Measurements from ENCODE around the gene RAI1.

RAI1 gene

GRCh38 chr17:17849845-17850373 lies 168.7 kb downstream of the RAI1 start (continued):
- no peak; the same call in 1 of the 2 replicates for TF ChIP-seq ZNF398 (tag by site-specific recombination; IDR thresholded peaks at IDR 0.05)
- no peak for TF ChIP-seq ZNF530 (tag by site-specific recombination; IDR thresholded peaks at IDR 0.05; ENCODE audit: low read depth)
- TF ChIP-seq ZBTB20 (tag by site-specific recombination; IDR thresholded peaks at IDR 0.05), result no peak; the same call in 1 of the 2 replicates
- TF ChIP-seq PATZ1 (tag by site-specific recombination; IDR thresholded peaks at IDR 0.05), result peak; percentile 46; the same call in 1 of the 2 replicates
- TF ChIP-seq ZNF138 (tag by site-specific recombination; IDR thresholded peaks at IDR 0.05; ENCODE audit: borderline replicate concordance), result no peak
- no peak; the same call in 1 of the 2 replicates for TF ChIP-seq ZBTB10 (tag by site-specific recombination; IDR thresholded peaks at IDR 0.05)
- TF ChIP-seq EGR2 (tag by site-specific recombination; IDR thresholded peaks at IDR 0.05; ENCODE audit: low read depth), result no peak
- TF ChIP-seq ZNF140 (tag by site-specific recombination; IDR thresholded peaks at IDR 0.05), result no peak
- peak; percentile 67 for TF ChIP-seq MZF1 (tag by site-specific recombination; IDR thresholded peaks at IDR 0.05; ENCODE audit: borderline replicate concordance)
- 0 out of 2 replicates have a peak, but pooled peaks have one; percentile 17 for TF ChIP-seq KLF8 (tag by site-specific recombination; IDR thresholded peaks at IDR 0.05)
- TF ChIP-seq ZNF24 (tag by site-specific recombination; IDR thresholded peaks at IDR 0.05), result no peak
- TF ChIP-seq ZNF121 (tag by site-specific recombination; IDR thresholded peaks at IDR 0.05), result no peak
- no peak for TF ChIP-seq ZNF16 (tag by site-specific recombination; IDR thresholded peaks at IDR 0.05; ENCODE audit: low read depth)
- TF ChIP-seq ZNF610 (tag by site-specific recombination; IDR thresholded peaks at IDR 0.05; ENCODE audit: borderline replicate concordance), result no peak
- TF ChIP-seq ELK4 (IDR thresholded peaks at IDR 0.05; ENCODE audit: borderline replicate concordance, low read depth, low read length), result no peak
- no peak for TF ChIP-seq ZNF211 (tag by site-specific recombination; IDR thresholded peaks at IDR 0.05; ENCODE audit: low read depth)
- peak; percentile 95 for TF ChIP-seq ZNF341 (tag by site-specific recombination; IDR thresholded peaks at IDR 0.05; ENCODE audit: low read depth)
- no peak for TF ChIP-seq ZNF311 (tag by site-specific recombination; IDR thresholded peaks at IDR 0.05; ENCODE audit: borderline replicate concordance)
- TF ChIP-seq ZBTB21 (tag by site-specific recombination; IDR thresholded peaks at IDR 0.05), result no peak
- no peak for TF ChIP-seq ZNF266 (tag by site-specific recombination; IDR thresholded peaks at IDR 0.05; ENCODE audit: low read depth)
- TF ChIP-seq GLI2 (tag by site-specific recombination; IDR thresholded peaks at IDR 0.05; ENCODE audit: borderline replicate concordance, low read depth), result no peak
- no peak for TF ChIP-seq ZNF292 (tag by site-specific recombination; IDR thresholded peaks at IDR 0.05; ENCODE audit: borderline replicate concordance, low read depth)
- no peak for TF ChIP-seq PRDM2 (tag by site-specific recombination; IDR thresholded peaks at IDR 0.05; ENCODE audit: borderline replicate concordance)
- TF ChIP-seq ZNF174 (tag by site-specific recombination; IDR thresholded peaks at IDR 0.05), result no peak
- peak; percentile 16; the same call in 1 of the 2 replicates for TF ChIP-seq ZBTB17 (tag by site-specific recombination; IDR thresholded peaks at IDR 0.05)
- no peak for TF ChIP-seq ZNF394 (tag by site-specific recombination; IDR thresholded peaks at IDR 0.05; ENCODE audit: borderline replicate concordance)

Data from HEK293 (cell line).